Left lung (tissue), 10 donors: ENCODE measurements around the gene MYADM. TPM values are rescaled to one million over a fixed set of nuclear protein-coding genes. Genes with fewer than 3 reads are reported as not detected.
"Not testable (repeated sequence)": the region's sequence is repeated elsewhere in the genome, so short reads cannot be mapped to it uniquely, and the experiment has no call there.

Source experiments
- ATAC-seq: fragments of 200-7000 bp; cut with Tn5 transposase; one replicate; pipeline ENCODE4 v1.9.1; 2020; ENCODE audit warnings: moderate library complexity
- DNase-seq, 4 donors: peaks; one replicate each; pipeline ENCODE4 v3.0.0-alpha.2; 2013 to 2020
- H3K27ac ChIP-seq, 2 donors: fragments of 200-600 bp; sonication (generic) in 1 of 2; one replicate each; pipeline versions ENCODE4 v1.5.0 to v1.8.0; 2020 to 2021
- H3K27me3 ChIP-seq, 2 donors: fragments of 200-600 bp; sonication (generic) in 1 of 2; one replicate each; pipeline versions ENCODE4 v1.5.0 to v1.8.0; 2020 to 2021
- H3K36me3 ChIP-seq, 2 donors: fragments of 200-600 bp; sonication (generic) in 1 of 2; one replicate each; pipeline versions ENCODE4 v1.5.0 to v1.8.0; 2020 to 2021
- H3K4me1 ChIP-seq, 2 donors: fragments of 200-600 bp; one replicate each; pipeline ENCODE4 v1.8.0; 2021
- H3K4me3 ChIP-seq, 2 donors: fragments of 200-600 bp; sonication (generic) in 1 of 2; one replicate each; pipeline versions ENCODE4 v1.5.0 to v1.8.0; 2020 to 2021; ENCODE audit warnings: mild to moderate bottlenecking in 1 of 2
- H3K9me3 ChIP-seq, 2 donors: fragments of 200-600 bp; sonication (generic) in 1 of 2; one replicate each; pipeline versions ENCODE4 v1.5.0 to v1.8.0; 2020 to 2021
- CTCF ChIP-seq, 2 donors: fragments of 200-600 bp; sonication (generic) in 1 of 2; IDR thresholded peaks; one replicate each; pipeline versions ENCODE4 v1.5.0 to v1.8.0; 2021; ENCODE audit warnings: antibody characterized with exemption in 2 of 2
- intact Hi-C, 2 donors: fragments of 100-400 bp; cut with DNase I; formaldehyde crosslinking; loops; one replicate each; pipeline versions ENCODE4 v1.11.2 to v1.14.2; 2022
- polyA plus RNA-seq, 6 donors: library from polyadenylated mRNA; unstranded; fragments of 120-200 nt; gene quantifications; one replicate each; pipeline ENCODE4 v1.2.1, GENCODE V29; 2013; ENCODE audit not compliant: insufficient read length in 6 of 6
- total RNA-seq, 2 donors: library from RNA; stranded (reverse); fragmentation: NEBNext Ultra II Directional; extraction: Animal tissue kit (Norgen Biotek cat#: 25700); gene quantifications; one replicate each; pipeline ENCODE4 v1.2.1, GENCODE V29; 2021
- donor health status: DM: no; HTN: yes; CAD: no.
- donor health status: DM: no; HTN: no; CAD: no.

Gene MYADM
- total and polyA plus RNA-seq, 8 donors = 58.9 to 197 (median 102) TPM

GRCh38 chr19:53823380-53824120, 44.1 kb upstream of the MYADM start:
- DNase-seq (peak in 1 of 4 donors; percentile 19), ATAC-seq (peak; percentile 26)
- Histone ChIP-seq H3K9me3 (no peaks in the 10 kb centered on the region), H3K36me3 (no peaks in the 10 kb centered on the region), H3K4me3 (peak overlapping the region in 1 of 2 donors; percentile 50), H3K27ac (peak overlapping the region in 1 of 2 donors; percentile 96), H3K4me1 (peaks cover 0 to 27% of the 10 kb centered on the region in 2 donors), H3K27me3 (peaks cover 0 to 20% of the 10 kb centered on the region in 2 donors)
- intact Hi-C loops = no loop called here
- no peak for TF ChIP-seq CTCF (IDR thresholded peaks at IDR 0.05)

- Histone ChIP-seq H3K9me3 (no peaks in the 10 kb centered on the region), H3K4me1 (peaks cover 0 to 34% of the 10 kb centered on the region in 2 donors), H3K36me3 (no peaks in the 10 kb centered on the region), H3K4me3 (peak within 1 kb of the TSS in 1 of 2 donors; percentile 50), H3K27me3 (peaks cover 0 to 22% of the 10 kb centered on the region in 2 donors), H3K27ac (peak within 1 kb of the TSS in 1 of 2 donors; percentile 96)
- intact Hi-C loops = no loop called here
- peak in 2 of 4 donors; percentile 58 to 86 for DNase-seq
- TF ChIP-seq CTCF (IDR thresholded peaks at IDR 0.05) = no peak
- ATAC-seq = peak; percentile 85
These were observed 43.5 kb upstream of the MYADM start, which contains the start of gene NLRP12 for GRCh38 chr19:53824134-53824611. TSS of gene NLRP12 (minus strand) at chr19:53824314. CDS start at chr19:53824174, 140 bp downstream.

- Histone ChIP-seq H3K9me3 (no peaks in the 10 kb centered on the region), H3K27ac (no peak overlapping the region), H3K4me1 (peaks cover 0 to 50% of the 10 kb centered on the region in 2 donors), H3K27me3 (peaks cover 0 to 45% of the 10 kb centered on the region in 2 donors), H3K36me3 (no peaks in the 10 kb centered on the region), H3K4me3 (no peak overlapping the region)
- DNase-seq (no peak), ATAC-seq (no peak)
- intact Hi-C loops = no loop called here
- TF ChIP-seq CTCF (IDR thresholded peaks at IDR 0.05) = no peak
These were observed 40.8 kb upstream of the MYADM start for GRCh38 chr19:53826876-53827275.

GRCh38 chr19:53828531-53828930, 39.2 kb upstream of the MYADM start:
- H3K4me1 ChIP-seq = peaks cover 0 to 45% of the 10 kb centered on the region in 2 donors
- no peak for DNase-seq
- no peaks in the 10 kb centered on the region for H3K9me3 ChIP-seq
- intact Hi-C loops = no loop called here
- H3K27me3 ChIP-seq = peaks cover 0 to 50% of the 10 kb centered on the region in 2 donors
- TF ChIP-seq CTCF (IDR thresholded peaks at IDR 0.05) = no peak
- no peaks in the 10 kb centered on the region for H3K36me3 ChIP-seq
- H3K4me3 ChIP-seq = no peak overlapping the region
- H3K27ac ChIP-seq = peak overlapping the region in 1 of 2 donors; percentile 28
- ATAC-seq = no peak

GRCh38 chr19:53832861-53833260, 34.8 kb upstream of the MYADM start:
- Histone ChIP-seq H3K4me1 (peaks cover 0 to 32% of the 10 kb centered on the region in 2 donors), H3K27me3 (peaks cover 0 to 29% of the 10 kb centered on the region in 2 donors)
- H3K27ac ChIP-seq, intact Hi-C loops, H3K4me3 ChIP-seq, H3K36me3 ChIP-seq, H3K9me3 ChIP-seq, ATAC-seq, DNase-seq: not testable (repeated sequence)

- DNase-seq, intact Hi-C loops, H3K36me3 ChIP-seq, H3K9me3 ChIP-seq, ATAC-seq, H3K4me3 ChIP-seq, H3K27ac ChIP-seq, H3K27me3 ChIP-seq: not testable (repeated sequence)
- peaks cover 8 to 44% of the 10 kb centered on the region in 2 donors for H3K4me1 ChIP-seq
These were observed 29.2 kb upstream of the MYADM start for GRCh38 chr19:53838446-53838845.

- peaks cover 8 to 57% of the 10 kb centered on the region in 2 donors for H3K4me1 ChIP-seq
- ATAC-seq, H3K27me3 ChIP-seq, H3K36me3 ChIP-seq, H3K27ac ChIP-seq, H3K9me3 ChIP-seq, H3K4me3 ChIP-seq, DNase-seq, intact Hi-C loops: not testable (repeated sequence)
These were observed 27.4 kb upstream of the MYADM start for GRCh38 chr19:53840241-53840640.

- peak; percentile 67 for ATAC-seq
- peaks cover 8 to 64% of the 10 kb centered on the region in 2 donors for H3K4me1 ChIP-seq
These were observed 26.8 kb upstream of the MYADM start for GRCh38 chr19:53840914-53841313.

More at GRCh38 chr19:53840914-53841313, 26.8 kb upstream of the MYADM start:
- H3K27me3 ChIP-seq, H3K27ac ChIP-seq, intact Hi-C loops, DNase-seq, H3K4me3 ChIP-seq, H3K9me3 ChIP-seq, H3K36me3 ChIP-seq: not testable (repeated sequence)
